SK-N-DZ (cell line): Measurements from ENCODE around the gene FBXO42. TPM values are rescaled to one million over a fixed set of nuclear protein-coding genes. Genes with fewer than 3 reads are reported as not detected.
A peak's percentile ranks its signal among the peaks of the same experiment; 100 is the strongest.

Experiments
- DNase-seq: peaks from one replicate; pipeline ENCODE4 v3.0.0-alpha.2; 2015; ENCODE audit warnings: low spot score
- polyA plus RNA-seq, 2 experiments: library from polyadenylated mRNA; depleted of rRNA; stranded (reverse); fragments of >200 nt; gene quantifications; 2 replicates each; pipeline ENCODE4 v1.2.3, GENCODE V29; 2014

Gene FBXO42
- polyA plus RNA-seq (2014; cell fraction: cytosol; rRNA removed): 9.7 and 10.1 TPM in 2 replicates
- polyA plus RNA-seq (2014; cell fraction: nucleus; rRNA removed): 9.1 and 13.4 TPM in 2 replicates

GRCh38 chr1:16351994-16352841, at the start of gene FBXO42:
TSS of gene FBXO42 (minus strand) at chr1:16352480. CDS start at chr1:16315418, 37,062 bp downstream.
- peak; percentile 84 for DNase-seq

GRCh38 chr1:16398371-16398953, 46.2 kb upstream of the FBXO42 start:
- no peak for DNase-seq

GRCh38 chr1:16397120-16397519, 44.8 kb upstream of the FBXO42 start:
- DNase-seq: no peak

GRCh38 chr1:16396591-16396990, 44.3 kb upstream of the FBXO42 start:
- no peak for DNase-seq

- DNase-seq: no peak
Measured at GRCh38 chr1:16394977-16395376, 42.7 kb upstream of the FBXO42 start.

- no peak for DNase-seq
Measured at GRCh38 chr1:16393570-16394521, 41.6 kb upstream of the FBXO42 start.

- no peak for DNase-seq
Measured at GRCh38 chr1:16392740-16393569, 40.7 kb upstream of the FBXO42 start.

- DNase-seq: no peak
Measured at GRCh38 chr1:16391411-16391810, 39.1 kb upstream of the FBXO42 start.

- no peak for DNase-seq
Measured at GRCh38 chr1:16387201-16388188, 35.2 kb upstream of the FBXO42 start.

GRCh38 chr1:16386454-16387113, 34.3 kb upstream of the FBXO42 start:
- DNase-seq: no peak

GRCh38 chr1:16385659-16386453, 33.6 kb upstream of the FBXO42 start:
- DNase-seq: no peak

- DNase-seq: no peak
Measured at GRCh38 chr1:16383888-16384287, 31.6 kb upstream of the FBXO42 start.

- no peak for DNase-seq
Measured at GRCh38 chr1:16380868-16381267, 28.6 kb upstream of the FBXO42 start.

- DNase-seq: no peak
Measured at GRCh38 chr1:16378443-16378842, 26.2 kb upstream of the FBXO42 start.

- no peak for DNase-seq
Measured at GRCh38 chr1:16376971-16377370, 24.7 kb upstream of the FBXO42 start.

GRCh38 chr1:16375521-16376340, 23.5 kb upstream of the FBXO42 start:
- DNase-seq: no peak

GRCh38 chr1:16374266-16374665, 22.0 kb upstream of the FBXO42 start:
- DNase-seq: no peak
